Hippocampal formation (tissue), 2 donors: ENCODE results near the gene BLID.

ENCODE experiments used
- DNase-seq, 2 donors: peaks; one replicate each; lab custom pipeline; 2025; lab: John Stamatoyannopoulos, UW

BLID gene

GRCh38 chr11:122140500-122140899 lies 24.5 kb upstream of the BLID start:
- DNase-seq, result no peak

- no peak for DNase-seq
These were observed 23.5 kb upstream of the BLID start for GRCh38 chr11:122139595-122139866.

DNA sequence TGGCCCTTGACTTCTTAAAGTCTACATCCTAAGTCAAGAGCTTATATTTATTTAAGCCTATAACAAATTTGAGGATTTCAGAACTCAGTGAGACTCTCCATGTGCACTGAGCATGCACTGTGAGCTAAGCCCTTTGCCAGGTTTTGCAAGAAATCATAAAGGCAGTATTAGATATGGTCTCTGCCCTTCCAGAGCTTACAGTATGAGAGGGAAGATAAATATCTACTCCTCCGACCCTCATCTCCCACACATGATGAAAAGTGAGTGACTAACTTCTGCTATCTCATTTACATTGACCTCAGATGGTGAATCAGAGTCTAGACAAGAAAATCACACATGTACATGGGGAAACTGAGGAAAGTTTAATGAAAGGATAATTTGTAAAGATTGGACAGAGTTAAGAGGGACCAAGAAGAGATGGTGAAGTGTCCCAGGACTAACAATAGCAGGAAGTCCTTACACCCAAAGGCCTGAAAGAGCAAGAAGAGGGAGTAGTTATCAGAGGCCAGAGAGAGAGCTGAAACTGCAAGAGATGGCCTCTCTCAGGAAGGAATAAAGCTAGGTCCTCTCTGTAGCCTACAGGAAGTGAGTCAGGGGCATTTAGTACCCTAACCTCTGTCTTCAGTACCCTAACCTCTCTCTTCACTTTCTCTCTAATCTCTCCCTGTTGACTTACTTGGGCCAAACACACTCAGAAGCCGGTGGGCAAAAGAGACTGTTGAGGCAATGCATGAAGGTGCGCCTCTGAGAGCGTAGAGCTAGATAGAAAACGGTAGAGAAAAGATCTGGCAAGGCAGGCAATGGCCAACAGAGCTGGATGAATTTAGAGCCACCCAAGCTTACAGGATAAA lies 23.0 kb upstream of the BLID start:
- DNase-seq, result no peak

GRCh38 chr11:122137078-122137793 lies 21.2 kb upstream of the BLID start:
- DNase-seq, result no peak

DNA sequence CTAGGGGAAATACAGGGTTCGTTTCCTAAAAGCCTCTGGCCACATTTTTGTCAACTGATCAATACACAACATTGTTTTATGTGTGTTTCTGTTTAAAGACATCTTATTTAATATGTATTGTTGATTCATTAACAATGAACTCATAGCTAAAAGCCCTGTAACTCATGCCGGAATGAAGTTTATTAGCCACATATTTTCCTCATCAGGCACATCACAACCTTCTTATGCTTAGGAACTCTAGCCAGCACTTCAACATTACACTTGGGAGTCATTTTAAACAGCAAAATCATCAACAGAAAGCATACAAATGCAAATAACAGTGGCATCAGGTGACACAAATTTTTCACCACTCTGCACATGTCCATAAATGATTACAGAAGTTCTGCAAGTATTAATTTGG lies 15.1 kb upstream of the BLID start:
- DNase-seq, result no peak

- no peak for DNase-seq
These were observed 12.1 kb upstream of the BLID start for GRCh38 chr11:122128146-122128545.

- no peak for DNase-seq
These were observed 11.0 kb upstream of the BLID start for GRCh38 chr11:122127020-122127419.

- DNase-seq, result no peak
These were observed 10.1 kb upstream of the BLID start for GRCh38 chr11:122126024-122126688.

DNA sequence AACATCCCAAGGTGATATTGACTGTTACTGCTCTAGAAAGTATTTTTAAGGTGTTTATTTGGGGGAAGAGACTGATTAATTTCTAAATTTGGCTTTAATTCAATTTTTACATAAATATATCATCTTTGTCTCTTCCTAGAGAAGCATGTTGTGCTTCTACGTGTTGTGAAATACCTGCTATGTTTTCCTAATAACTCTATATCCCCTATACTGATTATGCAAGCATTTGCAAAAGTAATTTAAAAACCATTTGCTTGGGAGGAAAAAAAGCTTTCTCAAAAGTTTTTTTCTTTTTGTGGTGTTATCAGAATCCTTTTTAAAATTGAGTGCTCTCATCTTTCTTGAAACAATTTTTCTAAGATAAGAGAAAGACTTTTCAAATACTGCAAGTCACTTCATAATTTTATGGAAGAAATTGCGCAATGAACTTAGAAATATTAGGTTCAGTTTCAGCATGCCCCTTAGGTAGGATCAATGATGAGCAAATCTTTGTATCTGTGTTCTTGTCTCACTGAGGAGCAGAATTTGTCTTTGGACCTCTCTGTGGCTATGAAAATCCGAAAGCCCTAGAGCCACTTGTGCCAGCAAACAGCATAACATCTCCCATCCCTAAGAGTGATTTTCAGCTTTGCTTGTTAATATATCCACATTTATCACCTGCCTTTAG lies 7.4 kb upstream of the BLID start:
- DNase-seq, result no peak

- no peak for DNase-seq
These were observed 6.2 kb upstream of the BLID start for GRCh38 chr11:122122179-122122578.

DNA sequence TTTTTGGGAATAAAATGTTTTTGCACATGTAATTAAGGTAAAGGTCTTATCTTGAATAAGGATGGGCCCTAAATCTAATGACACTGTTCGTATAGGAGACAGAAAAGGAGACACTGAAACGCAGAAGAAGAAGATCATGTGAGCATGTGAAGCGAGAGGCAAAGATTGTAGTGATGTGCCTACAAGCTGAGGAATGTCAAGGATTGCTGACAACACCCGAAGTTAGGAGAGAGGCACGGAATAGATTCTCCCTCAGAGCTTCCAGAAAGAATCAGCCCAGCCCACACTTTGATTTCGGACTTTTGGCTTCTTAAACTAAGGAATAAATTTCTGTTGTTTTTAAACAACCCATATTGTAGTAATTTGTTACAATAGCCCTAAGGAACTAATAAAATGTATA lies 4.1 kb upstream of the BLID start:
- DNase-seq, result no peak

GRCh38 chr11:122116591-122116990 lies 576 bp upstream of the BLID start:
- DNase-seq, result no peak

- DNase-seq, result no peak
These were observed 1.0 kb downstream of the BLID start for GRCh38 chr11:122114976-122115375.

GRCh38 chr11:122113836-122114825 lies 1.9 kb downstream of the BLID start:
- no peak for DNase-seq

DNA sequence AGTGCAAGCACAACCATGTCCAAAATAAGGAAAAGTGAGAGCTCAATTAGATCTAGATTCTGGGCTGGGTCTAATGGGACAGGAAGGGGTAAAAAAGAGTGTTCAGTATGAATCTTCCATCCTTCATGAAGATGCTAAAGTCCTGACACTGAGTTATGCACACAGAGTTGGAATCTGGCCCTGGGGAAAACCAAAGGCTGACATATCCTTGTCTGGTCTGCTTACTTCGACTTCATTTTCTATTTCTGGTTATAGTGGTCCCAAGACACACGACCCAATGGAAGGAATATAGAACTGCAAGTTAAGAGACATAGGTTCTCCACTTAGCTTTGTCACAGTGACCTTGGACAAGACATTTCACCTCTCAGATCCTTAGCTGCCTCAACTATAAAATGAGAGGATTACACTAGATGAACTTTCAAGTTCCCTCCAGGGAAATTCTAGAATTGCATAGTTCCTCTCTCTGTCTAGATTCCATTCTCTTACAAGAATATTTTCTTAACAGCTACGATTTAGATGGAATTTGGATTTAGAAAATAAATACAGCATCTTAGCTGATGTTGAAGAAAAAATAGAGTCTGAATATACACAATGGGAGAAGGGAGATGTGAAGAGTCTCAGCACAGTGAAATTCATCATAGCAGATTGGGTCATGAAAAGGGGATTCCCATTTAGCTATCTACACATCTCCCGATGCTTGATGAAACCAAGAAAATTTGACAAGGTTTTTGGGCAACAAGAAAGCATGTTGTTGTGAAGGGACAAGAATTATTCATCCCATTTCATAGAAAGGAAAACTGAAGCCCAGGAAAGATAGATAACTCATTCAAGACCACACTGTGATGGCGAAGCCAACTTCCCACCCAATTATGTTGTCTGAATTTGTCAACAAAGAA lies 3.3 kb downstream of the BLID start:
- no peak for DNase-seq

DNA sequence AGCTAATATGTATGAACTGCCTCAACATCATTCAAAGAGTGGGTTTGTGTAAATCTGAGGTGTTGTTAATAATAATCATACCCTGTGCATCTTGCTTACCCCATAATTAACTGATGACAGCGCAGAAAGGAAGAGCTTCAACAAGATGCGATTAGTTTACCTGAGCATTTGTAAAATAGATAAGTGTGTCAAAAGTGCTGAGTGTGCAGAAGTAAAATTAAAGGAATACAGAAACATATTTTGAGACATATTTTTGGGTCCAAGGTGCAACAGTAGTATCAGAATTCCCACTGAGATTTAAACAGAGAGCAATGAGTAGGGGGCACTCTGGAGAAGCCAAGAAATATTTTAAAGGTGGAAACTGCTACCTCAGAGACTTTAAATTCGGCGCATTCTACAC lies 6.1 kb downstream of the BLID start:
- no peak for DNase-seq

GRCh38 chr11:122108828-122109227 lies 7.2 kb downstream of the BLID start:
- DNase-seq, result no peak

GRCh38 chr11:122108192-122108799 lies 7.7 kb downstream of the BLID start:
- peak; percentile 20 to 38 for DNase-seq

GRCh38 chr11:122107566-122107965 lies 8.4 kb downstream of the BLID start:
- no peak for DNase-seq

GRCh38 chr11:122107045-122107444 lies 9.0 kb downstream of the BLID start:
- DNase-seq, result no peak
